Calu3 (cell line): Measurements from ENCODE around the gene SLC26A8. TPM values are rescaled to one million over a fixed set of nuclear protein-coding genes. Genes with fewer than 3 reads are reported as not detected.

ENCODE experiments used
- BruUV-seq: library from RNA; stranded (reverse); fragments of 400-500 nt; replicated peaks from 2 replicates; lab custom pipeline; 2021; lab: Mats Ljungman, UMichigan
- CTCF ChIA-PET: fragments of 300-600 bp; sonication (Branson Sonifier 250); formaldehyde crosslinking; loops from one replicate; lab custom pipeline; 2022; ENCODE audit warnings: antibody characterized with exemption; lab: Charles Lee
- DNase-seq: peaks from one replicate; pipeline ENCODE4 v3.0.0; 2022
- H3K27ac Mint-ChIP-seq: one replicate; pipeline ENCODE4 v1.8.0; 2022; ENCODE audit warnings: mixed read lengths; ENCODE audit not compliant: unreplicated experiment
- H3K27me3 Mint-ChIP-seq: one replicate; pipeline ENCODE4 v1.8.0; 2022; ENCODE audit warnings: mixed read lengths; ENCODE audit not compliant: unreplicated experiment
- H3K36me3 Mint-ChIP-seq: one replicate; pipeline ENCODE4 v1.8.0; 2022; ENCODE audit warnings: mild to moderate bottlenecking, moderate library complexity, mixed read lengths; ENCODE audit not compliant: insufficient read depth, unreplicated experiment
- H3K4me1 Mint-ChIP-seq: one replicate; pipeline ENCODE4 v1.8.0; 2022; ENCODE audit warnings: mild to moderate bottlenecking, low read depth, mixed read lengths; ENCODE audit not compliant: unreplicated experiment
- H3K4me3 Mint-ChIP-seq: one replicate; pipeline ENCODE4 v1.8.0; 2022; ENCODE audit warnings: mild to moderate bottlenecking, low read depth, moderate library complexity, mixed read lengths; ENCODE audit not compliant: unreplicated experiment
- H3K9me3 Mint-ChIP-seq: one replicate; pipeline ENCODE4 v1.8.0; 2022; ENCODE audit warnings: low read depth, mixed read lengths; ENCODE audit not compliant: unreplicated experiment
- intact Hi-C: fragments of 100-400 bp; cut with micrococcal nuclease; formaldehyde crosslinking; loops from one replicate; pipeline ENCODE4 v1.10.0; 2022; ENCODE audit not compliant: unreplicated experiment
- total RNA-seq: library from RNA; stranded (reverse); gene quantifications from 2 replicates; pipeline ENCODE4 v1.2.3, GENCODE V29; 2022
- TF ChIP-seq, protein P1 (sequence below): fragments of 200-600 bp; IDR thresholded peaks from one replicate; pipeline ENCODE4 v1.8.0; 2022; ENCODE audit warnings: antibody characterized with exemption; ENCODE audit not compliant: unreplicated experiment

SLC26A8 gene
- total RNA-seq, 1 experiment from 2014 or later, result not detected

DNA sequence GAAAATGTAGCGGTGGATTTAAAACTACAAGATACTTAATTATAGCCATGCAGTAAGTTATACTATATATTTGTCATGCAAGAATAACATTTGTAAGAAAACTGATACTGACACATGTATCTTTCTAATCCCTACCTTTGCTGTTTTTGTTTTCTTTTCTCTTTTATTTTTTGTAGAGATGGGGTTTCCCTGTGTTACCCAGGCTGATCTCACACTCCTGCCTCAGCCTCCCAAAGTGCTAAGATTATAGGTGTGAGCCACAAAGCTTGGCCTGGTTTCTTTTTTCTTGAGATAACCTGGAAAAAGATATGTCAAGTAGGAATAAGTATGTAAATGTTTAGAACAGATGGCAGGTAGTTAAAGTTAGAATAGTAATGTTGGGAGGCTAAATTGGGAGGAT is 47.3 kb upstream of the SLC26A8 start:
- intact Hi-C loops, result no loop called here
- TF ChIP-seq, protein P1, sequence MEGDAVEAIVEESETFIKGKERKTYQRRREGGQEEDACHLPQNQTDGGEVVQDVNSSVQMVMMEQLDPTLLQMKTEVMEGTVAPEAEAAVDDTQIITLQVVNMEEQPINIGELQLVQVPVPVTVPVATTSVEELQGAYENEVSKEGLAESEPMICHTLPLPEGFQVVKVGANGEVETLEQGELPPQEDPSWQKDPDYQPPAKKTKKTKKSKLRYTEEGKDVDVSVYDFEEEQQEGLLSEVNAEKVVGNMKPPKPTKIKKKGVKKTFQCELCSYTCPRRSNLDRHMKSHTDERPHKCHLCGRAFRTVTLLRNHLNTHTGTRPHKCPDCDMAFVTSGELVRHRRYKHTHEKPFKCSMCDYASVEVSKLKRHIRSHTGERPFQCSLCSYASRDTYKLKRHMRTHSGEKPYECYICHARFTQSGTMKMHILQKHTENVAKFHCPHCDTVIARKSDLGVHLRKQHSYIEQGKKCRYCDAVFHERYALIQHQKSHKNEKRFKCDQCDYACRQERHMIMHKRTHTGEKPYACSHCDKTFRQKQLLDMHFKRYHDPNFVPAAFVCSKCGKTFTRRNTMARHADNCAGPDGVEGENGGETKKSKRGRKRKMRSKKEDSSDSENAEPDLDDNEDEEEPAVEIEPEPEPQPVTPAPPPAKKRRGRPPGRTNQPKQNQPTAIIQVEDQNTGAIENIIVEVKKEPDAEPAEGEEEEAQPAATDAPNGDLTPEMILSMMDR, result no peak
- CTCF ChIA-PET, result no interaction called here
- no TSS peak for BruUV-seq
- no peak for DNase-seq
- H3K9me3 Mint-ChIP-seq, result peaks cover 3% of the 10 kb centered on the region
- no peaks in the 10 kb centered on the region for H3K36me3 Mint-ChIP-seq
- peaks cover 23% of the 10 kb centered on the region for H3K4me1 Mint-ChIP-seq
- no peak overlapping the region for H3K4me3 Mint-ChIP-seq
- no peaks in the 10 kb centered on the region for H3K27me3 Mint-ChIP-seq
- no peak overlapping the region for H3K27ac Mint-ChIP-seq

DNA sequence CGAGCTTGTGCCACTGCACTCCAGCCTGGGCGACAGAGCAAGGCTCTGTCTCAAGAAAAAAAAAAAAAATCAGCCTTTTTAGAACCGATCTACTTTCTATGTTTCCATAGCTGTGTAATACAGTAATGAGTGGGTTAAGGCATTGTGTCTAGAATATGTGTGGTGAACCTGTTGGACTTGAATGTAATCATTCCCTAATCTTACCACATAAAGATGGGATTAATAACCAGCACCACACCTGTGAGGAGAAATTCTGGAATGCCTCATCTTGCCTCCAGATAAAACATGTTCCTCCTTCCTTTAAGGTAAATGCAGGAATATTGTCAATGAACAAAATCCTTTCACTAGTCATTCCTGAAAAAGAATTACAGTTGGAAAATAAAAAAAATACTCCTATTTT is 46.8 kb upstream of the SLC26A8 start:
- peaks cover 27% of the 10 kb centered on the region for H3K4me1 Mint-ChIP-seq
- H3K27ac Mint-ChIP-seq, result no peak overlapping the region
- intact Hi-C loops, result no loop called here
- TF ChIP-seq, protein P1, result no peak
- H3K27me3 Mint-ChIP-seq, result no peaks in the 10 kb centered on the region
- H3K4me3 Mint-ChIP-seq, result no peak overlapping the region
- DNase-seq, result no peak
- peaks cover 3% of the 10 kb centered on the region for H3K9me3 Mint-ChIP-seq
- CTCF ChIA-PET, result no interaction called here
- H3K36me3 Mint-ChIP-seq, result no peaks in the 10 kb centered on the region
- BruUV-seq, result no TSS peak

DNA sequence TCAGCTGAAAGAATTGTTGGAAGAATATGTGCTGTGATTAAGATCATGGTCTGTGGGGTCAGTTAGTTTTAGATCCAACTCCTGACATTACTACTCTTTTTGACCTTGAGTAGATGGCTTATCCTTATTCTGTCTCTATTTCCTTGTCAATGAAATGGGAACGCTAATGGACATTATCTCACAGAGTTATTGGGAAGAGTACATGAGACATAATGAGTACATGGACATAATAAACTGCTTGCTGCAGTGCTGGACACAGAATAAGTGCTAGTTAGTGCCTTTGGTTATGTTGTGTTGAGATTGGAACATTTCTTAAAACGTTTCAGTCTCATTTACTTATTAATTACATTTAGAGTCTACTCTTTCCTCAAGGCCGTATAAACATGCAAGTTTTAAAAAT is 45.8 kb upstream of the SLC26A8 start:
- CTCF ChIA-PET, result interaction anchor here (0.6 to 1.1 kb wide), 2 partner anchors 42 to 166 kb away, joined by 4 read pairs; no protein-coding TSS in a partner anchor
- Mint-ChIP-seq H3K9me3 (peaks cover 3% of the 10 kb centered on the region), H3K27ac (no peak overlapping the region), H3K27me3 (no peaks in the 10 kb centered on the region), H3K4me3 (no peak overlapping the region), H3K36me3 (no peaks in the 10 kb centered on the region), H3K4me1 (peaks cover 37% of the 10 kb centered on the region)
- TF ChIP-seq, protein P1, result no peak
- intact Hi-C loops, result no loop called here
- no peak for DNase-seq
- no TSS peak for BruUV-seq

DNA sequence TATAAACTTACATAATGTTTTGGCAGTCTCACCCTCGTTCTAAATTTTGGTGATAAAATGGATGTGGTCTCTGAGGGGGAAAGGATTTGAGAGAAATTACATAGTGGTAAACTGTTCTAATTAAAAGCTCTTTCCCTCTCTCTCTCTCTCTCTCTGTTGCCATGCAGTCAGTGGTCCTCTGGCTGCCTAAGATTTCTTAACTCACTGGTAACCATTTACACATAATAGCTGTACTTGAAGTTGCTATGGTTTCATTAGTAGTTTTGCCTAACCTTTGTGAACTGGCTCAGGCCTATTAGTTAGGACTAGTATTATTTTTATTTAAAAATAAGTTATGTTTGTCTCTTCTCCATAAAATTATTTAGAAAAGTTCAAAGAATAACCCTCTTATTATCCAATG is 45.1 kb upstream of the SLC26A8 start:
- Mint-ChIP-seq H3K36me3 (no peaks in the 10 kb centered on the region), H3K4me3 (no peak overlapping the region), H3K27ac (no peak overlapping the region), H3K27me3 (no peaks in the 10 kb centered on the region), H3K4me1 (peaks cover 44% of the 10 kb centered on the region), H3K9me3 (peaks cover 3% of the 10 kb centered on the region)
- CTCF ChIA-PET, result interaction anchor here (0.6 to 1.1 kb wide), 2 partner anchors 41 to 167 kb away, joined by 4 read pairs; no protein-coding TSS in a partner anchor
- no TSS peak for BruUV-seq
- DNase-seq, result no peak
- TF ChIP-seq, protein P1, result no peak
- intact Hi-C loops, result loop anchor here (5.0 kb wide), 1 partner anchor 42 kb away; the partner anchor contains the start of gene MAPK14
